ENCODE data around the gene MORN1. TPM values are rescaled to one million over a fixed set of nuclear protein-coding genes. Genes with fewer than 3 reads are reported as not detected.

Gene MORN1
- total RNA-seq, 4 donors from 2014 or later: 5.7 to 9.7 (median 7.1) TPM

DNA sequence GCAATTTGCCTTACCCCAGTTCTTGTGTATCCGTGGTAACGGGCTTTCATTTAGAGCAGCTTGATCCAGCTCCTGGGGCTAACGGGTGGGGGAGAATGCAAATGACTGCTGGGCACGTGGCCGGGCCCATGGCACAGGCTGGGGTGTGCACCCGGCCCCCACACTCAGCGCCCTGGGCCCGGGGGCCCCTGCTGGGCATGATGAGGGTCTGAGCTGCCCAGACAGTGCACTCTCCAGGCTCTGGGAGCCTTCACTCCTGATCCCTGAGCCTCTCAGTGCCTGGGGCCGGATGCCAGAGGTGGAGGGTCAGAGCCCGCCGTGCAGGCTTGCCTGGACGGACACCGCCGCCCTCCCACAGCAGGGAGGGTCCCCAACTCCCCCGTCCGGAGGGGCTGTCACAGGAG, 41.1 kb upstream of the MORN1 start:
- no peak for TF ChIP-seq POLR2A (IDR thresholded peaks at IDR 0.05)
- TF ChIP-seq, protein P1, sequence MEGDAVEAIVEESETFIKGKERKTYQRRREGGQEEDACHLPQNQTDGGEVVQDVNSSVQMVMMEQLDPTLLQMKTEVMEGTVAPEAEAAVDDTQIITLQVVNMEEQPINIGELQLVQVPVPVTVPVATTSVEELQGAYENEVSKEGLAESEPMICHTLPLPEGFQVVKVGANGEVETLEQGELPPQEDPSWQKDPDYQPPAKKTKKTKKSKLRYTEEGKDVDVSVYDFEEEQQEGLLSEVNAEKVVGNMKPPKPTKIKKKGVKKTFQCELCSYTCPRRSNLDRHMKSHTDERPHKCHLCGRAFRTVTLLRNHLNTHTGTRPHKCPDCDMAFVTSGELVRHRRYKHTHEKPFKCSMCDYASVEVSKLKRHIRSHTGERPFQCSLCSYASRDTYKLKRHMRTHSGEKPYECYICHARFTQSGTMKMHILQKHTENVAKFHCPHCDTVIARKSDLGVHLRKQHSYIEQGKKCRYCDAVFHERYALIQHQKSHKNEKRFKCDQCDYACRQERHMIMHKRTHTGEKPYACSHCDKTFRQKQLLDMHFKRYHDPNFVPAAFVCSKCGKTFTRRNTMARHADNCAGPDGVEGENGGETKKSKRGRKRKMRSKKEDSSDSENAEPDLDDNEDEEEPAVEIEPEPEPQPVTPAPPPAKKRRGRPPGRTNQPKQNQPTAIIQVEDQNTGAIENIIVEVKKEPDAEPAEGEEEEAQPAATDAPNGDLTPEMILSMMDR (IDR thresholded peaks at IDR 0.05): no peak
- intact Hi-C loops (cut with DNase I; ENCODE audit: low total_unique reads): no loop called here
- no peak overlapping the region for H3K4me3 ChIP-seq (ENCODE audit: low read depth, poor library complexity, severe bottlenecking)
- WGBS, 2 donors: 37 to 49% methylated on average over 10 to 15 of the region's 16 CpGs
- DNase-seq (ENCODE audit: low spot score in 2 of 2): no peak

DNA sequence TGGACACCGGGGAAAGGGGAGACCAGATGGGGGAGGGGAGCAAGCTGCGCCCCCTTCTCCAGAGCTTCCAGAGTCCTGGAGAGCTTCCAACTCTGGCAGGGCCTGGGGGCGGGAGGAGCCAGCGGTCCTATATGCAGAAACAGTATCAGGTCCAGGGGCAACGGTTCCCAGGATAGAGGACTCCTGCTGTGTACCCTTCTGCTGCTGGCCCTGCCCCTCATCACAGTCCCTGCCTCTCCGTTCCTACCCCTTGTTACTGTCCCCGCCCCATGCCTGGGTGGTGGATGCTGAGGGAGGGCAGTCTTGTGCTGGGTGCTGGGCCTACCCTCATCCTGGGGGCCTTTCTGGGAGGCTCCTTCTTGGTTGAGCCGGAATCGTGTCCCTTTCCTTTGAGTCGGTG, 40.2 kb upstream of the MORN1 start:
- intact Hi-C loops (cut with DNase I; ENCODE audit: low total_unique reads): no loop called here
- no peak for DNase-seq (ENCODE audit: low spot score in 2 of 2)
- H3K4me3 ChIP-seq (ENCODE audit: low read depth, poor library complexity, severe bottlenecking): no peak overlapping the region
- 24 to 34% methylated on average over 5 to 7 of the region's 10 CpGs for WGBS, 2 donors
- TF ChIP-seq, protein P1 (IDR thresholded peaks at IDR 0.05): no peak
- no peak for TF ChIP-seq POLR2A (IDR thresholded peaks at IDR 0.05)

DNA sequence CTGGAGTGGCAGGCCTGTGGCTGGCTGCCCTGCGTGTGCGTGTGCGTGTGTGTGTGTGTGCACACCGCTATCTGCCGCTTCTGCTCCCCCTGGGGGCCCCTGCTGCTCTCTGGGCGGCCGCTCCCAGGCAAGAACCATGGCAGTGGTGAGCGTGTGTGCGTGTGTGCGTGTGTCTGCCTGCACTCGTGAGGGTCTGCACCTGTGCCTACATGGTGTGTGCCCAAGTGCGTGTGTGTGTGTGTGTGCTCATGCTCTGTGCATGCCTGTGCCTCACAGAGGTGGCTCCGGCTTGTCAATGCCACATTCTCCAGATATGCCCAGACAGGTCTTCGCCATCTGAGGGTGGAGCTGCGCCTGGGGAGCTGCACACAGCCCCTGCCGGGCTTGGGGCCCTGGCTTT, 39.7 kb upstream of the MORN1 start:
- 36 to 46% methylated on average over 12 to 15 of the region's 16 CpGs for WGBS, 2 donors
- TF ChIP-seq, protein P1 (IDR thresholded peaks at IDR 0.05): no peak
- TF ChIP-seq POLR2A (IDR thresholded peaks at IDR 0.05): no peak
- intact Hi-C loops (cut with DNase I; ENCODE audit: low total_unique reads): no loop called here
- H3K4me3 ChIP-seq (ENCODE audit: low read depth, poor library complexity, severe bottlenecking): no peak overlapping the region
- DNase-seq (ENCODE audit: low spot score in 2 of 2): no peak

DNA sequence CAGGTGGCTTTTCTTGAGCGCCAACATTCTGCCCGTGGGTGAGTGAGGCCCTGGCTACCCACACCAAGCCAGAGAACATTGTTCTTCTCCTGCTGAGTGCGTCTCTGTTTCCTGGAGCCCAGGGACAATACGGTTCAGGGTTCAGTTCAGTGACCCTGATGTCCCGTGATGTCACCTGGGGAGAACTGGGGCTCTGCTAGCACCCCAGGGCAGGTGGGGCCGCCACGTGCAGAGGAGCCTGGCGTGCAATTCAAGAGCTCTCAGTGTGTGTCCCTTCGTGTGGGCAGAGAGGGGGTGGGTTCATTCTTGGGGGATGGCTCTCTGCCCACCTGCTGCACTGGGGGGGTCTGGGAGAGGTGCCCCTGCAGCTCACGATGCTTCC, 39.2 kb upstream of the MORN1 start:
- 54 to 58% methylated on average over 10 of the region's 10 CpGs for WGBS, 2 donors
- no peak for TF ChIP-seq POLR2A (IDR thresholded peaks at IDR 0.05)
- TF ChIP-seq, protein P1 (IDR thresholded peaks at IDR 0.05): no peak
- no peak overlapping the region for H3K4me3 ChIP-seq (ENCODE audit: low read depth, poor library complexity, severe bottlenecking)
- intact Hi-C loops (cut with DNase I; ENCODE audit: low total_unique reads): no loop called here
- DNase-seq (ENCODE audit: low spot score in 2 of 2): no peak

DNA sequence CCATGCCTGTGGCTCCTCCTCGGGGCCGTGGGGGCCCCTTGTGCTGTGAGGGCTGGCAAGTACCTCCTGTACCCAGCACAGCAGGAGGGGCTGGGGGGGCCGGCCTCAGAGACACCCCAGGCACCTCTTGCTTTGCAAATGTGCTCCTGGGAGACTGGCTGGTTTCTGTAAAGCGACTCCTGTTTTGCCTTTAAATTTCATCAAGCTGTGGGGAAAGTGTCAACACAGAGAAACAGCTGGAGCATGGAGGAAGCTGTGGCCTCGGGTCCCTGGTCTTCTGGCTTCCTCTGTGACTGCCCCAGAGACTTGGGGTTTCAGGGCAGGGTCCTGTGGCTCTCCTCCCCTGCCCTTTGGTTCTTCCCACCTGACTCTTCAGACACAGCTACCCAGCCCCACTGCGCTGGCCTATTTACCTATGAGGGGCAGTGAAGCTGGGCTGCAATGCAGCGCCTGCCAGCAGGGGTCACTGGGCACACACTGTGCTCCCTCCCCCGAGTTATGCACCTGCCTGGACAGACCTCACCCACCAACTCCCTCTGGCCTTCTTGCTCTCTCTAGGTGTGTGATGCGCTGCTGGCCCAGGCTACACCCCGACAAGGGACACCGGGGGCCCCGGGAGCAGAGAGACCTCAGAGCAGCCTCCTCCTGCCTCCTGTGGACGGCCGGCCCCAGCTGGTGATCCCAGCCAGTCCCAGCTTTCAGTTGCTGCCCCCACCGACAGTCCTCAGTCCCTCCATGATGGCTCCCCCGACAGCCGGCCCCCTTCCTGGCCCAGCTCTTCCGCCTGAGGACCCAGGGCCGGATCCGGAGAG, 38.6 kb upstream of the MORN1 start:
- H3K4me3 ChIP-seq (ENCODE audit: low read depth, poor library complexity, severe bottlenecking): no peak overlapping the region
- no peak for DNase-seq (ENCODE audit: low spot score in 2 of 2)
- TF ChIP-seq, protein P1 (IDR thresholded peaks at IDR 0.05): no peak
- TF ChIP-seq POLR2A (IDR thresholded peaks at IDR 0.05): no peak
- intact Hi-C loops (cut with DNase I; ENCODE audit: low total_unique reads): no loop called here
- 81 to 84% methylated on average over 20 of the region's 20 CpGs for WGBS, 2 donors

DNA sequence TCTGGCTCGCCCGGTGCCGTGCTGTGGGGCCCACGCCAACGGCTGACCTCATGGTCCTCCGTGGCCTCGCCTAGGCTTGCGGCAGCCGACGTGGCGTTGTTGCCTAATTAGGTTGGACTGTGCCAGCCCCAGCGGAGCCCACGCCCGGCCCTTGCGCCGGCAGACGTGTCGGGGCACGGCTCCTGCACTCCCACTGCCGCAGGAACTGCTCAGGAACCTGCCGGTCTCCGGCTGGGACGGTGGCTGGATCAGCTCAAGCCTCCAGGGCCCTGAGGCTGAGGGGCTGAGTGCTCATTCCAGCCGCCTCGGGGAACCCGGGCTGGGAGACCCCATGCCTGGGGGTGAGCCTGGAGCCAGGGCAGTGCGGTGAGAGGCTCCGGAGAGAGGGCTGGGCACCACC, 37.1 kb upstream of the MORN1 start:
- intact Hi-C loops (cut with DNase I; ENCODE audit: low total_unique reads): no loop called here
- 63 to 90% methylated on average over 4 to 7 of the region's 28 CpGs for WGBS, 2 donors
- TF ChIP-seq, protein P1 (IDR thresholded peaks at IDR 0.05): no peak
- TF ChIP-seq POLR2A (IDR thresholded peaks at IDR 0.05): no peak
- no peak overlapping the region for H3K4me3 ChIP-seq (ENCODE audit: low read depth, poor library complexity, severe bottlenecking)
- peak in 1 of 2 donors; percentile 50 for DNase-seq (ENCODE audit: low spot score in 2 of 2)
